Left cardiac atrium (tissue), 4 donors: ENCODE results near the gene UBP1. TPM values are rescaled to one million over a fixed set of nuclear protein-coding genes. Genes with fewer than 3 reads are reported as not detected.
"Not testable (repeated sequence)": the region's sequence is repeated elsewhere in the genome, so short reads cannot be mapped to it uniquely, and the experiment has no call there.

Experiments
- ATAC-seq, 2 donors: fragments of 200-7000 bp; cut with Tn5 transposase; one replicate each; pipeline ENCODE4 v1.9.1; 2020; ENCODE audit warnings: mild to moderate bottlenecking in 2 of 2, moderate library complexity in 2 of 2
- DNase-seq: peaks from one replicate; pipeline ENCODE4 v3.0.0-alpha.2; 2020
- intact Hi-C, 2 donors: fragments of 100-400 bp; cut with DNase I; formaldehyde crosslinking; loops; one replicate each; pipeline versions ENCODE4 v1.14.1 to v1.15.1; 2022 to 2023
- total RNA-seq, 2 donors: library from RNA; stranded (reverse); fragmentation: NEBNext Ultra II Directional; extraction: Animal tissue kit (Norgen Biotek cat#: 25700); gene quantifications; one replicate each; pipeline ENCODE4 v1.2.1, GENCODE V29; 2021
- donor health status: DM: no; HTN: yes; CAD: no.
- donor health status: DM: no; HTN: yes; CAD: no; lungs with severe emphysema.
- donor health status: DM: yes; HTN: yes; CAD: no.
- donor health status: Dilated cardiomyopathy.

UBP1 gene
- total RNA-seq, 2 donors from 2014 or later: 38.7 to 47.6 TPM

- intact Hi-C loops: no loop called here
- no peak for DNase-seq
- ATAC-seq: no peak
Observed at GRCh38 chr3:33363113-33363800, 76.9 kb downstream of the UBP1 start.

DNA sequence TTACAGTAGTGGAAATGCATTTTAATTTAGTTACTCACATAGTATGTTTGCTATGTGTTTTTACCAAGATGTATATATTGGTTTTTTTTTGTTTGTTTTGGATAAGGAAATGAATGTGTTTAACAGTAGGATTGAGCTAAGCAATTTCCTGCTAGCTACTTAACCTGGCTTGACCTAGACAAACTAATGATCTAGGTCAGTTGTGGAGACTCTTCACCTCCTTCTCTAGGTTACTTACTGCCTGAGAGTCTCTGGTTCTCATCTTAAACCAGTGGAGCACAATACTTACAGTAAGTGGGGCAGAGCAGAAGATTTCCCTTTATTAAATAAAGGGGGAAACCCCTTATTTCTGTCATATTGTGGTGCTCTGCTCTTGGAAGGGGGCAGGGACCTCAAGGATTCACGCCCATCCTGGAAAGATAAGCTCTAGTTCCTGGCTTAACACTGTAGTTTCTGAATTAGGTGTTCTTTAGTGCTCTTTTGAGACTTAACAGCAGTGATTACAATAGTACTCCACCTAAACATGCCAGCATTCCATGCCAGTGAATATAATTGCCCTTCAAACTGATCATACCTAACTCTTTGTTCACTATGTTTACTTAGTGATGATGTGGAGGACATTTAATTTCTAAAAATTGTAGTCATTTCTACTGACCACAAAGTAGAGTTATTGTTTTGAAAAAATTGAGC lies 79.9 kb downstream of the UBP1 start:
- intact Hi-C loops: no loop called here
- ATAC-seq (no peak), DNase-seq (no peak)

DNA sequence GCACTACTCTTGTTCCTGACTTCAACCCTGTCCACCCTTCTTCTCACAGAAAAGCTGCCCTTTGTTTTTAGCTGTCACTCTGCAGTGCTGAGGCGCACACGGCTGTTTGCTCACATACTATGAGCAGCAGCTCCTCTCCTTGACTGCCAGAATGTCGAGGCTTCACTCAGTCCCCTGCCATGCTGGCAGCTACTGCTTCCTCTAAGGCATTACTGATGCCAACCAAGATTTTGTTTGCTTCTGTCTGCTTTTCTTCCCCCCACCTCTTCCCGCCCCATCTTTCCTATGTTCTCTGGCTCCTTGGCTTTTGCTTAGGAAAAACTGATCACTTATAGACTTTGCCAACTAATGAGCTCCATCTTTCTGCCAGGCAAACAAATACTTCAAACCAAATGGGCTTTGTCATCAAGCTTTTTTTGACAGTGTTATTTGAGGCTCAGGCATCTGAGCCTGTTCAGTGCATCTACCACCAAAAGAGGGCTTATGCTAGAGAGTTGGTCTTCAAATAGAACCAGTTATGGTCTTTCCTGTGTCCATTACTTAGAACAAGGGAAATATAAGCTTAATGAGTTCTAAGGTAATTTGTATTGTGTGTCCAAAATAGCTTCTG lies 81.9 kb downstream of the UBP1 start:
- no peak for DNase-seq
- no peak for ATAC-seq
- intact Hi-C loops: no loop called here

GRCh38 chr3:33355611-33356010 lies 84.6 kb downstream of the UBP1 start:
- ATAC-seq (peak; percentile 81 to 92), DNase-seq (no peak)
- intact Hi-C loops: no loop called here

- intact Hi-C loops: no loop called here
- ATAC-seq (no peak), DNase-seq (no peak)
Observed at GRCh38 chr3:33339758-33340157, 100.4 kb downstream of the UBP1 start.

- ATAC-seq, intact Hi-C loops, DNase-seq: not testable (repeated sequence)
Observed at GRCh38 chr3:33338936-33339465, 101.2 kb downstream of the UBP1 start.

Other genes with a start within 250 kb of the UBP1 start
- gene SUSD5, start 221.6 kb downstream of the UBP1 start, total RNA-seq: under 1 TPM; 0.60 to 0.82 TPM
- 1 to 10 TPM; 1.9 to 2.7 TPM for gene FBXL2, start 163.0 kb downstream of the UBP1 start, total RNA-seq